GM12878 (cell line): ENCODE results near the gene CSAD. TPM values are rescaled to one million over a fixed set of nuclear protein-coding genes. Genes with fewer than 3 reads are reported as not detected.

Experiments used
- ATAC-seq: fragments of 200-7000 bp; cut with Tn5 transposase; 3 replicates; pipeline ENCODE4 v1.9.1; 2020; ENCODE audit warnings: mild to moderate bottlenecking, moderate library complexity
- BruUV-seq: library from RNA; stranded (reverse); fragments of 400-500 nt; replicated peaks from 2 replicates; lab custom pipeline; 2021; lab: Mats Ljungman, UMichigan
- CTCF ChIA-PET: fragments of 300-600 bp; sonication (Branson Sonifier 250); formaldehyde crosslinking; extraction: SDS; loops from one replicate; lab custom pipeline; 2021; ENCODE audit warnings: inconsistent platforms; lab: Yijun Ruan, JAX
- POLR2A ChIA-PET: fragments of 350-600 bp; formaldehyde crosslinking; extraction: SDS; loops from one replicate; lab custom pipeline; 2021; ENCODE audit warnings: inconsistent platforms; lab: Charles Lee
- RAD21 ChIA-PET: fragments of 300-600 bp; sonication (Branson Sonifier 250); formaldehyde crosslinking; loops from one replicate; lab custom pipeline; 2023; ENCODE audit warnings: antibody characterized with exemption; ENCODE audit not compliant: unreplicated experiment; lab: Charles Lee
- SMC1A ChIA-PET: fragments of 300-600 bp; sonication (Branson Sonifier 250); formaldehyde crosslinking; loops from one replicate; lab custom pipeline; 2023; ENCODE audit not compliant: unreplicated experiment, uncharacterized antibody; lab: Charles Lee
- DNase-seq: peaks from one replicate; pipeline ENCODE4 v3.0.0-alpha.2; 2011; ENCODE audit warnings: low read depth, low spot score
- FAIRE-seq: peaks from 3 replicates; lab custom pipeline; 2011; peaks lifted over from hg19 to GRCh38; lab: Jason Lieb, UNC
- H2AFZ ChIP-seq: 2 replicates; pipeline ENCODE4 v1.6.0; 2011; ENCODE audit warnings: low read depth, low read length, control low read depth; ENCODE audit not compliant: control insufficient read depth
- H3K27ac ChIP-seq: 2 replicates; pipeline ENCODE4 v1.5.1; 2011; ENCODE audit warnings: control low read depth; ENCODE audit not compliant: control insufficient read depth, insufficient read depth
- H3K27me3 ChIP-seq, 2 experiments: replicated peaks in 1 of 2; 2 replicates each; pipeline versions ENCODE4 v1.6.0 to v1.6.1; 2011; ENCODE audit warnings: low read length in 1 of 2; ENCODE audit not compliant: control insufficient read depth in 2 of 2, insufficient read depth in 2 of 2
- H3K36me3 ChIP-seq, 2 experiments: 2 replicates each; pipeline ENCODE4 v1.5.1; 2011; ENCODE audit warnings: low read length in 1 of 2; ENCODE audit not compliant: control insufficient read depth in 2 of 2, insufficient read depth in 2 of 2
- H3K4me1 ChIP-seq: 2 replicates; pipeline ENCODE4 v1.6.1; 2011; ENCODE audit warnings: mild to moderate bottlenecking, low read length, moderate library complexity, mixed read lengths; ENCODE audit not compliant: control insufficient read depth, insufficient read depth
- H3K4me2 ChIP-seq: 2 replicates; pipeline ENCODE4 v1.6.0; 2011; ENCODE audit warnings: control low read depth; ENCODE audit not compliant: control insufficient read depth, insufficient read depth
- H3K4me3 ChIP-seq: fragments of 200-600 bp; sonication (generic); 2 replicates; pipeline ENCODE4 v1.5.1; 2016
- H3K79me2 ChIP-seq: 2 replicates; pipeline ENCODE4 v1.6.0; 2011; ENCODE audit warnings: low read length; ENCODE audit not compliant: control insufficient read depth, insufficient read depth
- H3K9ac ChIP-seq: 2 replicates; pipeline ENCODE4 v1.8.0; 2011; ENCODE audit warnings: low read length, control low read depth, mixed read lengths; ENCODE audit not compliant: control insufficient read depth, insufficient read depth
- H3K9me3 ChIP-seq: replicated peaks from 3 replicates; pipeline ENCODE4 v1.5.1; 2011; ENCODE audit warnings: mild to moderate bottlenecking, low read length; ENCODE audit not compliant: control insufficient read depth, insufficient read depth
- H4K20me1 ChIP-seq: 2 replicates; pipeline ENCODE4 v1.6.0; 2011; ENCODE audit not compliant: control insufficient read depth, insufficient read depth
- ASH2L ChIP-seq: fragments of 300-600, 200-600 bp; sonication (generic); IDR thresholded peaks from 2 replicates; pipeline ENCODE4 v1.6.1; 2017; ENCODE audit warnings: low read depth, mild to moderate bottlenecking, borderline replicate concordance
- CBX3 ChIP-seq: fragments of 200-600 bp; sonication (generic); IDR thresholded peaks from 2 replicates; pipeline ENCODE4 v1.6.1; 2016; ENCODE audit warnings: low read depth, borderline replicate concordance
- CHD2 ChIP-seq: IDR thresholded peaks from 2 replicates; pipeline ENCODE4 v1.6.1; 2011; ENCODE audit warnings: low read depth, low read length, improper control_type of control experiment, borderline replicate concordance
- CREB1 ChIP-seq: IDR thresholded peaks from 2 replicates; pipeline ENCODE4 v1.6.1; 2012; ENCODE audit warnings: low read depth, mild to moderate bottlenecking, inconsistent platforms
- EP300 ChIP-seq, 2 experiments: fragments of 150-350 bp in 1 of 2; IDR thresholded peaks; 2 replicates each; pipeline ENCODE4 v1.6.1; 2011 to 2012; ENCODE audit warnings: low read depth in 2 of 2, low read length in 2 of 2, borderline replicate concordance in 1 of 2, improper control_type of control experiment in 1 of 2, inconsistent platforms in 1 of 2; ENCODE audit not compliant: control insufficient read depth in 1 of 2
- LARP7 ChIP-seq: fragments of 450-650 bp; IDR thresholded peaks from 2 replicates; pipeline ENCODE4 v1.6.1; 2017; ENCODE audit warnings: mild to moderate bottlenecking
- MYB ChIP-seq: fragments of 150-350 bp; IDR thresholded peaks from 2 replicates; pipeline ENCODE4 v1.6.1; 2014; ENCODE audit warnings: mild to moderate bottlenecking, low read depth, low read length, borderline replicate concordance
- NFYA ChIP-seq: IDR thresholded peaks from 2 replicates; pipeline ENCODE4 v1.6.1; 2011; ENCODE audit warnings: low read depth, mild to moderate bottlenecking, low read length, improper control_type of control experiment, borderline replicate concordance
- NFYB ChIP-seq: IDR thresholded peaks from 2 replicates; pipeline ENCODE4 v1.6.1; 2011; ENCODE audit warnings: low read depth, mild to moderate bottlenecking, low read length, improper control_type of control experiment, moderate library complexity; ENCODE audit not compliant: insufficient read depth
- NR2C2 ChIP-seq: IDR thresholded peaks from 2 replicates; pipeline ENCODE4 v1.6.1; 2011; ENCODE audit warnings: borderline replicate concordance, low read depth; ENCODE audit not compliant: control insufficient read depth, insufficient read length
- PML ChIP-seq: IDR thresholded peaks from 2 replicates; pipeline ENCODE4 v1.6.1; 2012; ENCODE audit warnings: low read length, inconsistent platforms
- POU2F2 ChIP-seq: IDR thresholded peaks from 3 replicates; pipeline ENCODE4 v1.6.1; 2011; ENCODE audit warnings: low read depth, mild to moderate bottlenecking, low read length, borderline replicate concordance
- SMC3 ChIP-seq: IDR thresholded peaks from 2 replicates; pipeline ENCODE4 v1.6.1; 2011; ENCODE audit warnings: low read length, improper control_type of control experiment, borderline replicate concordance
- SP1 ChIP-seq: IDR thresholded peaks from one replicate; pipeline ENCODE4 v1.6.1; 2011; ENCODE audit warnings: low read depth, low read length
- TAF1 ChIP-seq: IDR thresholded peaks from 2 replicates; pipeline ENCODE4 v1.6.1; 2011; ENCODE audit warnings: mild to moderate bottlenecking, low read depth, low read length, borderline replicate concordance
- WGBS: methylation state at CpG from one replicate; pipeline ENCODE4 v1.1.6; 2016; ENCODE audit warnings: low lambda C conversion rate; ENCODE audit not compliant: insufficient replicate concordance, insufficient coverage; ENCODE audit errors: missing lambda C conversion rate; 5-methylcytosine and 5-hydroxymethylcytosine counted together
- in situ Hi-C: fragments of 300-500 bp; cut with MboI; formaldehyde crosslinking; loops from 9 replicates; pipeline ENCODE4 v1.14.3; 2018; ENCODE audit warnings: mixed read lengths
- intact Hi-C: fragments of 100-400 bp; cut with micrococcal nuclease; formaldehyde crosslinking; loops from one replicate; pipeline ENCODE4 v1.14.2; 2022; ENCODE audit not compliant: unreplicated experiment
- polyA plus RNA-seq, 11 experiments: library from polyadenylated mRNA; depleted of rRNA in 4 of 11; unstranded in 6 of 11; stranded (reverse) in 5 of 11; fragments of >200 nt; fragmentation: Nextera tagmentation in 4 of 11; fragmentation: Illumina TruSeq in 1 of 11; extraction: Ambion mirVana in 4 of 11; extraction: Trizol in 1 of 11; gene quantifications; 1 replicate in 1 of 11; 2 replicates in 10 of 11; pipeline versions ENCODE4 v1.2.1 to v1.2.3, GENCODE V29; 2011 to 2016; ENCODE audit warnings: inconsistent platforms in 2 of 11, missing spikeins in 2 of 11, low read depth in 1 of 11
- total RNA-seq, 4 experiments: library from RNA; depleted of rRNA in 3 of 4; stranded (reverse); fragments of >200 nt in 3 of 4; fragmentation: Illumina TruSeq in 1 of 4; extraction: Trizol in 1 of 4; gene quantifications; 2 replicates each; pipeline versions ENCODE4 v1.2.1 to v1.2.3, GENCODE V29; 2013 to 2021
- TF ChIP-seq, protein P1 (sequence below): fragments of 450-650 bp; IDR thresholded peaks from 2 replicates; pipeline ENCODE4 v1.6.1; 2016; ENCODE audit warnings: mild to moderate bottlenecking, moderate library complexity, borderline replicate concordance
- TF ChIP-seq, protein P2 (sequence below): fragments of 450-650 bp; IDR thresholded peaks from 2 replicates; pipeline ENCODE4 v1.6.1; 2017; ENCODE audit warnings: mild to moderate bottlenecking

Gene CSAD
- total and polyA plus RNA-seq, 10 of the 15 experiments (the other 5 are each of a cell fraction or from before 2014, with no cell fraction given), result 1.1 to 20.4 (median 6.2) TPM

DNA sequence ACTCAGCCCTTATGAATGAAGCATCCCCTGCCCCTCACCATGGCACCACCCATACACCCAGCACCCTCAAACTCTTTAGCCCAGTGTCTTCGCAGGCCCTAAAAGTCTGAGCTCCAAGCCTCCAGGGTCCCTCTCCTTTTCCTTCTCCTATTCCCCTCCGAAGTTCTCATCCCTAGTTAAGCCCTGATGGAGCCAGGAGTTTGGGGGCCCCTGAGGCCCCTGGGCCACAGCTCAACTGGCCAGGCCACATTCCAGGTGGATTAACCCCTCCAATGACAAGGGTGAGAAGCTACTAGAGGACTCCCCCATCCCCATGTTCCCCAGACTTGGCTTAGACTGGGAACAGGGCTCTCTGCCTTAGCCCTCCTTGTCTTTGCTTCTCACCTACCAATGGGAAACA lies 48.7 kb upstream of the CSAD start:
- intact Hi-C loops (no loop called here), in situ Hi-C loops (no loop called here)
- no peak for FAIRE-seq
- no peaks in the 10 kb centered on the region for H3K79me2 ChIP-seq
- ChIA-PET CTCF (interaction anchor here (0.9 to 1.7 kb wide), 4 partner anchors 16 to 69 kb away, joined by 3 to 5 read pairs (median 3); no protein-coding TSS in a partner anchor), RAD21 (interaction anchor here (1.9 kb wide), 1 partner anchor 10 kb away, joined by 5 read pairs; no protein-coding TSS in a partner anchor), SMC1A (no interaction called here), POLR2A (no interaction called here)
- no TSS peak for BruUV-seq
- no peaks in the 10 kb centered on the region for H3K9me3 ChIP-seq
- H2AFZ ChIP-seq, result no peak overlapping the region
- no peak for DNase-seq
- 90% methylated on average over 2 of the region's 2 CpGs for WGBS
- no peak overlapping the region for H3K4me3 ChIP-seq
- H3K9ac ChIP-seq, result no peak overlapping the region
- H4K20me1 ChIP-seq, result no peaks in the 10 kb centered on the region
- ATAC-seq, result no peak
- H3K27me3 ChIP-seq, result peaks cover 0 to 6% of the 10 kb centered on the region in 2 experiments; a peak in 2 of 4 replicates
- H3K27ac ChIP-seq, result no peak overlapping the region
- H3K4me1 ChIP-seq, result peaks cover 12% of the 10 kb centered on the region
- no peak overlapping the region for H3K4me2 ChIP-seq
- H3K36me3 ChIP-seq, result no peaks in the 10 kb centered on the region
- TF ChIP-seq NR2C2, result no peak
- TF ChIP-seq, protein P1, sequence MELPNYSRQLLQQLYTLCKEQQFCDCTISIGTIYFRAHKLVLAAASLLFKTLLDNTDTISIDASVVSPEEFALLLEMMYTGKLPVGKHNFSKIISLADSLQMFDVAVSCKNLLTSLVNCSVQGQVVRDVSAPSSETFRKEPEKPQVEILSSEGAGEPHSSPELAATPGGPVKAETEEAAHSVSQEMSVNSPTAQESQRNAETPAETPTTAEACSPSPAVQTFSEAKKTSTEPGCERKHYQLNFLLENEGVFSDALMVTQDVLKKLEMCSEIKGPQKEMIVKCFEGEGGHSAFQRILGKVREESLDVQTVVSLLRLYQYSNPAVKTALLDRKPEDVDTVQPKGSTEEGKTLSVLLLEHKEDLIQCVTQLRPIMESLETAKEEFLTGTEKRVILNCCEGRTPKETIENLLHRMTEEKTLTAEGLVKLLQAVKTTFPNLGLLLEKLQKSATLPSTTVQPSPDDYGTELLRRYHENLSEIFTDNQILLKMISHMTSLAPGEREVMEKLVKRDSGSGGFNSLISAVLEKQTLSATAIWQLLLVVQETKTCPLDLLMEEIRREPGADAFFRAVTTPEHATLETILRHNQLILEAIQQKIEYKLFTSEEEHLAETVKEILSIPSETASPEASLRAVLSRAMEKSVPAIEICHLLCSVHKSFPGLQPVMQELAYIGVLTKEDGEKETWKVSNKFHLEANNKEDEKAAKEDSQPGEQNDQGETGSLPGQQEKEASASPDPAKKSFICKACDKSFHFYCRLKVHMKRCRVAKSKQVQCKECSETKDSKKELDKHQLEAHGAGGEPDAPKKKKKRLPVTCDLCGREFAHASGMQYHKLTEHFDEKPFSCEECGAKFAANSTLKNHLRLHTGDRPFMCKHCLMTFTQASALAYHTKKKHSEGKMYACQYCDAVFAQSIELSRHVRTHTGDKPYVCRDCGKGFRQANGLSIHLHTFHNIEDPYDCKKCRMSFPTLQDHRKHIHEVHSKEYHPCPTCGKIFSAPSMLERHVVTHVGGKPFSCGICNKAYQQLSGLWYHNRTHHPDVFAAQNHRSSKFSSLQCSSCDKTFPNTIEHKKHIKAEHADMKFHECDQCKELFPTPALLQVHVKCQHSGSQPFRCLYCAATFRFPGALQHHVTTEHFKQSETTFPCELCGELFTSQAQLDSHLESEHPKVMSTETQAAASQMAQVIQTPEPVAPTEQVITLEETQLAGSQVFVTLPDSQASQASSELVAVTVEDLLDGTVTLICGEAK, result no peak
- no peak for TF ChIP-seq NFYA
- no peak for TF ChIP-seq ASH2L
- TF ChIP-seq POU2F2, result no peak
- no peak for TF ChIP-seq LARP7
- TF ChIP-seq SP1, result no peak
- TF ChIP-seq MYB, result no peak
- TF ChIP-seq PML, result no peak
- TF ChIP-seq CBX3, result no peak
- no peak for TF ChIP-seq TAF1
- TF ChIP-seq CHD2, result no peak
- no peak for TF ChIP-seq SMC3
- TF ChIP-seq EP300 (IDR thresholded peaks at IDR 0.05; ENCODE audit: borderline replicate concordance in 1 of 2, control insufficient read depth in 1 of 2, low read depth in 2 of 2, low read length in 2 of 2), result no peak
- TF ChIP-seq CREB1, result no peak
- no peak for TF ChIP-seq NFYB
- TF ChIP-seq, protein P2, sequence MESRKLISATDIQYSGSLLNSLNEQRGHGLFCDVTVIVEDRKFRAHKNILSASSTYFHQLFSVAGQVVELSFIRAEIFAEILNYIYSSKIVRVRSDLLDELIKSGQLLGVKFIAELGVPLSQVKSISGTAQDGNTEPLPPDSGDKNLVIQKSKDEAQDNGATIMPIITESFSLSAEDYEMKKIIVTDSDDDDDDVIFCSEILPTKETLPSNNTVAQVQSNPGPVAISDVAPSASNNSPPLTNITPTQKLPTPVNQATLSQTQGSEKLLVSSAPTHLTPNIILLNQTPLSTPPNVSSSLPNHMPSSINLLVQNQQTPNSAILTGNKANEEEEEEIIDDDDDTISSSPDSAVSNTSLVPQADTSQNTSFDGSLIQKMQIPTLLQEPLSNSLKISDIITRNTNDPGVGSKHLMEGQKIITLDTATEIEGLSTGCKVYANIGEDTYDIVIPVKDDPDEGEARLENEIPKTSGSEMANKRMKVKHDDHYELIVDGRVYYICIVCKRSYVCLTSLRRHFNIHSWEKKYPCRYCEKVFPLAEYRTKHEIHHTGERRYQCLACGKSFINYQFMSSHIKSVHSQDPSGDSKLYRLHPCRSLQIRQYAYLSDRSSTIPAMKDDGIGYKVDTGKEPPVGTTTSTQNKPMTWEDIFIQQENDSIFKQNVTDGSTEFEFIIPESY, result no peak
